Liver (tissue), 9 donors: Measurements from ENCODE around the gene CNIH2. TPM values are rescaled to one million over a fixed set of nuclear protein-coding genes. Genes with fewer than 3 reads are reported as not detected.

ENCODE experiments used
- DNase-seq: peaks from one replicate; pipeline ENCODE4 v3.0.0-alpha.2; 2017; ENCODE audit warnings: low spot score
- H3K27ac ChIP-seq, 2 donors: one replicate each; pipeline ENCODE4 v1.7.0; 2013; ENCODE audit warnings: inconsistent platforms in 2 of 2, low read length in 2 of 2, control low read depth in 1 of 2, low read depth in 1 of 2, mild to moderate bottlenecking in 1 of 2
- H3K27me3 ChIP-seq, 4 donors: one replicate each; pipeline versions ENCODE4 v1.6.1 to v1.7.0; 2013; ENCODE audit warnings: low read length in 3 of 4, inconsistent platforms in 1 of 4, mild to moderate bottlenecking in 1 of 4, moderate library complexity in 1 of 4; ENCODE audit not compliant: control insufficient read depth in 4 of 4, insufficient read depth in 4 of 4
- H3K36me3 ChIP-seq, 4 donors: one replicate each; pipeline versions ENCODE4 v1.6.1 to v1.7.0; 2013; ENCODE audit warnings: low read length in 3 of 4, mild to moderate bottlenecking in 3 of 4, low read depth in 1 of 4, moderate library complexity in 1 of 4; ENCODE audit not compliant: control insufficient read depth in 4 of 4, insufficient read depth in 3 of 4
- H3K4me1 ChIP-seq, 4 donors: one replicate each; pipeline versions ENCODE4 v1.6.1 to v1.7.0; 2013; ENCODE audit warnings: low read length in 3 of 4, mild to moderate bottlenecking in 3 of 4, moderate library complexity in 1 of 4; ENCODE audit not compliant: control insufficient read depth in 4 of 4, insufficient read depth in 4 of 4
- H3K4me3 ChIP-seq, 3 donors: one replicate each; pipeline versions ENCODE4 v1.6.1 to v1.7.0; 2013; ENCODE audit warnings: low read length in 3 of 3, control low read depth in 1 of 3, low read depth in 1 of 3, mild to moderate bottlenecking in 1 of 3
- H3K9ac ChIP-seq, 2 donors: one replicate each; pipeline ENCODE4 v1.7.0; 2013; ENCODE audit warnings: low read length in 2 of 2, mild to moderate bottlenecking in 2 of 2, moderate library complexity in 2 of 2, control low read depth in 1 of 2, low read depth in 1 of 2
- H3K9me3 ChIP-seq, 4 donors: one replicate each; pipeline versions ENCODE4 v1.6.1 to v1.7.0; 2013; ENCODE audit warnings: low read length in 3 of 4; ENCODE audit not compliant: control insufficient read depth in 4 of 4
- EGR1 ChIP-seq, 2 donors: IDR thresholded peaks; 2 replicates each; pipeline ENCODE4 v1.6.1; 2016 to 2018; ENCODE audit warnings: antibody characterized with exemption in 2 of 2, low read depth in 2 of 2
- FOXA1 ChIP-seq: IDR thresholded peaks from 2 replicates; pipeline ENCODE4 v1.6.1; 2016; ENCODE audit warnings: antibody characterized with exemption
- FOXA2 ChIP-seq: IDR thresholded peaks from 2 replicates; pipeline ENCODE4 v1.6.1; 2016; ENCODE audit warnings: antibody characterized with exemption
- GABPA ChIP-seq, 2 donors: IDR thresholded peaks in 1 of 2; conservative IDR thresholded peaks in 1 of 2; 2 replicates each; pipeline ENCODE4 v1.6.1; 2016; ENCODE audit warnings: antibody characterized with exemption in 2 of 2, mild to moderate bottlenecking in 1 of 2, moderate library complexity in 1 of 2
- HNF4A ChIP-seq, 2 donors: conservative IDR thresholded peaks; 2 replicates each; pipeline ENCODE4 v1.6.1; 2016; ENCODE audit warnings: antibody characterized with exemption in 2 of 2, mild to moderate bottlenecking in 2 of 2
- HNF4G ChIP-seq: IDR thresholded peaks from 2 replicates; pipeline ENCODE4 v1.6.1; 2016; ENCODE audit warnings: antibody characterized with exemption
- NR2F2 ChIP-seq: IDR thresholded peaks from 2 replicates; pipeline ENCODE4 v1.6.1; 2016; ENCODE audit warnings: antibody characterized with exemption
- SP1 ChIP-seq: IDR thresholded peaks from 2 replicates; pipeline ENCODE4 v1.6.1; 2018; ENCODE audit warnings: antibody characterized with exemption, mild to moderate bottlenecking
- WGBS: extraction: QIAGEN DNeasy Blood & Tissue Kit; methylation state at CpG from one replicate; pipeline ENCODE4 v1.1.7; 2013; 5-methylcytosine and 5-hydroxymethylcytosine counted together
- polyA plus RNA-seq, 2 donors: library from polyadenylated mRNA; stranded (reverse) in 1 of 2; unstranded in 1 of 2; fragments of 200-250 nt in 1 of 2; fragments of >200 nt in 1 of 2; fragmentation: Nextera tagmentation in 1 of 2; extraction: Ambion mirVana in 1 of 2; gene quantifications; one replicate each; pipeline versions ENCODE4 v1.2.1 to v1.2.3, GENCODE V29; 2013 to 2015
- total RNA-seq, 2 donors: library from RNA; depleted of rRNA; stranded (reverse); fragments of >200 nt; gene quantifications; one replicate each; pipeline ENCODE4 v1.2.3, GENCODE V29; 2014
- TF ChIP-seq, protein P1 (sequence below): IDR thresholded peaks from 2 replicates; pipeline ENCODE4 v1.6.1; 2016; ENCODE audit warnings: antibody characterized with exemption
- TF ChIP-seq, protein P2 (sequence below): IDR thresholded peaks from 2 replicates; pipeline ENCODE4 v1.6.1; 2016; ENCODE audit warnings: antibody characterized with exemption
- TF ChIP-seq, protein P3 (sequence below): IDR thresholded peaks from 2 replicates; pipeline ENCODE4 v1.6.1; 2016; ENCODE audit warnings: antibody characterized with exemption
- donor health status: healthy.
- donor health status: healthy.
- donor health status: healthy.
- donor health status: healthy.
- donor health status: healthy.

The CNIH2 gene
- total and polyA plus RNA-seq, 4 donors: 0.07 TPM; not detected in 3

- Histone ChIP-seq H3K9me3 (no peaks in the 10 kb centered on the region), H3K27me3 (no peaks in the 10 kb centered on the region), H3K9ac (peak overlapping the region in 1 of 2 donors; percentile 37), H3K4me3 (no peak overlapping the region), H3K4me1 (peaks cover 7 to 20% (median 12%) of the 10 kb centered on the region in 4 donors), H3K36me3 (no peaks in the 10 kb centered on the region), H3K27ac (peak overlapping the region; percentile 28 to 86)
- TF ChIP-seq NR2F2 (no peak), GABPA (IDR thresholded peaks at IDR 0.05 in 1 of 2, conservative IDR thresholded peaks at IDR 0.05 in 1 of 2) (no peak), FOXA2 (no peak), FOXA1 (no peak)
- TF ChIP-seq, protein P1, sequence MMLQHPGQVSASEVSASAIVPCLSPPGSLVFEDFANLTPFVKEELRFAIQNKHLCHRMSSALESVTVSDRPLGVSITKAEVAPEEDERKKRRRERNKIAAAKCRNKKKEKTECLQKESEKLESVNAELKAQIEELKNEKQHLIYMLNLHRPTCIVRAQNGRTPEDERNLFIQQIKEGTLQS: no peak
- WGBS: 57% methylated on average over 38 of the region's 38 CpGs
- DNase-seq: peak; percentile 49
Observed at GRCh38 chr11:66313321-66314185, 35.6 kb downstream of the CNIH2 start.

GRCh38 chr11:66314186-66314501 is 36.2 kb downstream of the CNIH2 start:
- no peak for DNase-seq
- no peak overlapping the region for H3K9ac ChIP-seq
- H3K36me3 ChIP-seq: no peaks in the 10 kb centered on the region
- WGBS: 85% methylated on average over 1 of the region's 1 CpG
- TF ChIP-seq HNF4A (conservative IDR thresholded peaks at IDR 0.05) (no peak), EGR1 (IDR thresholded peaks at IDR 0.05; ENCODE audit: low read depth in 2 of 2) (no peak)
- no peaks in the 10 kb centered on the region for H3K27me3 ChIP-seq
- peaks cover 7 to 24% (median 13%) of the 10 kb centered on the region in 4 donors for H3K4me1 ChIP-seq
- H3K4me3 ChIP-seq: no peak overlapping the region
- peak overlapping the region in 1 of 2 donors; percentile 86 for H3K27ac ChIP-seq
- no peaks in the 10 kb centered on the region for H3K9me3 ChIP-seq

DNA sequence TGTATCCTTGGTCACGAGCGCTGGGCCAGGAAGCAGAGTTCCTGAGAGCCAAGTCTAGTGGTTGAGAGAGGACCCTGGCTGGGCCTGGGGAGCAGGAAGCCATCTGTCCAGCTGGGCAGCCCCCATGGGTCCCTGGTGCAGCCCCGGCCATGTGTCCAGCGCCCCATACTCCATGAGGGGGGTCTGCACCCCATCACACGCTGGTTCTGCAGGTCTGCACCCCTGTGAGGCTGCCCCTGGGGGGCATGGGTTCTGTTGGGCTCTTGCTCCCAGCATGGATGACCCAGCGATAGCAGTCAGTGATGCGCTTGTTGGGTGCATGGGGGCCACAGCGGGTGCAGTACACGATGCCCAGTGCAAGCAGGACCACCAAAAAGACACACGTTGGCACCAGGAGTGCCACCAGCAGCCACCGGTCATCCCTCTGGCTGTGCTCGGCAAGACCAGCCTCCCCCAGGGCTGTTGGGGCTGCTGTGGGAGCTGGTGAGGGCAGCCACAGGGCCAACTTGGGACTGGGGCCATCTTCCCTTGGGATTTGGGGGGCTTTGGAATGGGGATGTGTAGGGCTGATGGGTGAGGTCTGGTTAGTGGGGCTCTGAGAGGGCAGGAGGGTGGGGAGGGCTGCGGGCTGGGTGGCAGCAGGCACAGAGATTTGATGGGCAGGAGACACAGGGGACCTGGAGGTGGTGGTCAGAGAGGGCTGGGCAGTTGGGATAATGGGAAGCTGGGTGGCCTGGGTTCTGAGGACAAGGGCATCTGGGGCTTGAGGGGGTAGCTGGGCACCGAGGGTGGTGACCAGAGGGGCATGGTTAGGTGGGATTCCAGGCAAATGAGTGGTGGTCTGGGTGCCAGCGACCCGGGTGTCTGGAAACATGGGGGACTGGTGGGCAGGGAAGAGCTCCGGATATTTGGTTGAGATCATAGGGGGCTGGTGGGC is 36.9 kb downstream of the CNIH2 start:
- DNase-seq: no peak
- WGBS: 90% methylated on average over 17 of the region's 17 CpGs
- TF ChIP-seq, protein P2, sequence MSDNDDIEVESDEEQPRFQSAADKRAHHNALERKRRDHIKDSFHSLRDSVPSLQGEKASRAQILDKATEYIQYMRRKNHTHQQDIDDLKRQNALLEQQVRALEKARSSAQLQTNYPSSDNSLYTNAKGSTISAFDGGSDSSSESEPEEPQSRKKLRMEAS: no peak
- TF ChIP-seq, protein P3, sequence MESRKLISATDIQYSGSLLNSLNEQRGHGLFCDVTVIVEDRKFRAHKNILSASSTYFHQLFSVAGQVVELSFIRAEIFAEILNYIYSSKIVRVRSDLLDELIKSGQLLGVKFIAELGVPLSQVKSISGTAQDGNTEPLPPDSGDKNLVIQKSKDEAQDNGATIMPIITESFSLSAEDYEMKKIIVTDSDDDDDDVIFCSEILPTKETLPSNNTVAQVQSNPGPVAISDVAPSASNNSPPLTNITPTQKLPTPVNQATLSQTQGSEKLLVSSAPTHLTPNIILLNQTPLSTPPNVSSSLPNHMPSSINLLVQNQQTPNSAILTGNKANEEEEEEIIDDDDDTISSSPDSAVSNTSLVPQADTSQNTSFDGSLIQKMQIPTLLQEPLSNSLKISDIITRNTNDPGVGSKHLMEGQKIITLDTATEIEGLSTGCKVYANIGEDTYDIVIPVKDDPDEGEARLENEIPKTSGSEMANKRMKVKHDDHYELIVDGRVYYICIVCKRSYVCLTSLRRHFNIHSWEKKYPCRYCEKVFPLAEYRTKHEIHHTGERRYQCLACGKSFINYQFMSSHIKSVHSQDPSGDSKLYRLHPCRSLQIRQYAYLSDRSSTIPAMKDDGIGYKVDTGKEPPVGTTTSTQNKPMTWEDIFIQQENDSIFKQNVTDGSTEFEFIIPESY: no peak
- TF ChIP-seq, protein P1: no peak
- TF ChIP-seq SP1: no peak
- no peak for TF ChIP-seq HNF4G

More for the DNA sequence above, 36.9 kb downstream of the CNIH2 start:
- no peak overlapping the region for H3K27ac ChIP-seq
- no peaks in the 10 kb centered on the region for H3K9me3 ChIP-seq
- H3K36me3 ChIP-seq: no peaks in the 10 kb centered on the region
- no peaks in the 10 kb centered on the region for H3K27me3 ChIP-seq
- no peak overlapping the region for H3K4me3 ChIP-seq
- H3K9ac ChIP-seq: no peak overlapping the region
- H3K4me1 ChIP-seq: peaks cover 7 to 24% (median 13%) of the 10 kb centered on the region in 4 donors
